GM12892 (cell line): ENCODE data around the gene PRDM12.

Source experiments
- POLR2A ChIP-seq: IDR thresholded peaks from 2 replicates; pipeline ENCODE4 v1.6.1; 2011; ENCODE audit warnings: low read depth, low read length, control low read depth
- POLR2AphosphoS5 ChIP-seq: IDR thresholded peaks from 2 replicates; pipeline ENCODE4 v1.6.1; 2011; ENCODE audit warnings: low read depth, low read length, control low read depth
- TAF1 ChIP-seq: IDR thresholded peaks from 2 replicates; pipeline ENCODE4 v1.6.1; 2011; ENCODE audit warnings: low read depth, mild to moderate bottlenecking, control low read depth, low read length, borderline replicate concordance

- no peak for TF ChIP-seq POLR2AphosphoS5
- TF ChIP-seq TAF1 = no peak
- no peak for TF ChIP-seq POLR2A
These were observed 2.2 kb downstream of the PRDM12 start for GRCh38 chr9:130666393-130667119.
